Peyer's patch (tissue), 4 donors: ENCODE measurements around the gene PLXNC1.

Source experiments
- CTCF ChIP-seq, 6 experiments: fragments of 450-650 bp in 4 of 6; fragments of 200-600 bp in 2 of 6; sonication (generic) in 1 of 6; IDR thresholded peaks; one replicate each; pipeline ENCODE4 v1.5.1; 2017 to 2019; ENCODE audit warnings: antibody characterized with exemption in 6 of 6, mild to moderate bottlenecking in 3 of 6, moderate library complexity in 1 of 6
- POLR2A ChIP-seq, 2 donors: fragments of 450-650 bp; IDR thresholded peaks; one replicate each; pipeline ENCODE4 v1.5.1; 2017; ENCODE audit warnings: antibody characterized with exemption in 2 of 2, mild to moderate bottlenecking in 2 of 2, moderate library complexity in 2 of 2

- TF ChIP-seq POLR2A (IDR thresholded peaks at IDR 0.05) (no peak), CTCF (IDR thresholded peaks at IDR 0.05) (no peak)
These were observed 30.5 kb downstream of the PLXNC1 start for GRCh38 chr12:94178882-94179281.
